Smooth muscle cell (in vitro differentiated cells): ENCODE results near the gene PARD3B. TPM values are rescaled to one million over a fixed set of nuclear protein-coding genes. Genes with fewer than 3 reads are reported as not detected.

Source experiments
- DNase-seq: peaks from one replicate; lab custom pipeline; 2025; ENCODE audit not compliant: unreplicated experiment; lab: John Stamatoyannopoulos, UW
- H2AFZ ChIP-seq: fragments of 200-600 bp; sonication (generic); 2 replicates; pipeline ENCODE4 v1.6.0; 2016; ENCODE audit warnings: antibody characterized with exemption, low read depth, mild to moderate bottlenecking
- H3F3A ChIP-seq: fragments of 200-600 bp; sonication (generic); 2 replicates; pipeline ENCODE4 v1.6.0; 2017; ENCODE audit warnings: antibody characterized with exemption, low read depth
- H3K27ac ChIP-seq: fragments of 200-600 bp; sonication (generic); 2 replicates; pipeline ENCODE4 v1.5.1; 2016; ENCODE audit warnings: low read depth, mild to moderate bottlenecking
- H3K27me3 ChIP-seq: fragments of 200-600 bp; sonication (generic); 2 replicates; pipeline ENCODE4 v1.6.1; 2016; ENCODE audit warnings: low read depth, mild to moderate bottlenecking
- H3K36me3 ChIP-seq: fragments of 200-600 bp; sonication (generic); 2 replicates; pipeline ENCODE4 v1.5.1; 2016; ENCODE audit warnings: low read depth
- H3K4me1 ChIP-seq: fragments of 200-600 bp; sonication (generic); 2 replicates; pipeline ENCODE4 v1.5.1; 2016; ENCODE audit warnings: low read depth
- H3K4me2 ChIP-seq: fragments of 200-600 bp; sonication (generic); 2 replicates; pipeline ENCODE4 v1.6.0; 2016; ENCODE audit warnings: mild to moderate bottlenecking
- H3K4me3 ChIP-seq: fragments of 200-600 bp; sonication (generic); 2 replicates; pipeline ENCODE4 v1.5.1; 2016; ENCODE audit warnings: mild to moderate bottlenecking
- H3K79me2 ChIP-seq: fragments of 200-600 bp; sonication (generic); 2 replicates; pipeline ENCODE4 v1.6.0; 2016; ENCODE audit warnings: low read depth, mild to moderate bottlenecking
- H3K9ac ChIP-seq: fragments of 200-600 bp; sonication (generic); 2 replicates; pipeline ENCODE4 v1.6.0; 2016; ENCODE audit warnings: low read depth
- H3K9me3 ChIP-seq: fragments of 200-600 bp; sonication (generic); replicated peaks from 2 replicates; pipeline ENCODE4 v1.5.1; 2016; ENCODE audit warnings: low read depth
- H4K20me1 ChIP-seq: fragments of 200-600 bp; sonication (generic); 2 replicates; pipeline ENCODE4 v1.6.0; 2016; ENCODE audit warnings: low read depth
- WGBS: methylation state at CpG from one replicate; pipeline ENCODE4 v1.1.7; 2016; ENCODE audit warnings: low lambda C conversion rate; 5-methylcytosine and 5-hydroxymethylcytosine counted together
- polyA plus RNA-seq: library from polyadenylated mRNA; unstranded; fragments of >200 nt; fragmentation: Nextera tagmentation; extraction: Ambion mirVana; gene quantifications from 2 replicates; pipeline ENCODE4 v1.2.1, GENCODE V29; 2016
- total RNA-seq: library from RNA; depleted of rRNA; stranded (reverse); fragments of >200 nt; gene quantifications from 2 replicates; pipeline ENCODE4 v1.2.3, GENCODE V29; 2014
- TF ChIP-seq, protein P1 (sequence below): fragments of 200-600 bp; sonication (generic); IDR thresholded peaks from 2 replicates; pipeline ENCODE4 v1.5.1; 2017; ENCODE audit warnings: borderline replicate concordance, mild to moderate bottlenecking, antibody characterized with exemption; ENCODE audit not compliant: insufficient read depth, poor library complexity, severe bottlenecking

Gene PARD3B
- total and polyA plus RNA-seq, 2 experiments from 2014 or later, result 3.3 to 12.2 TPM

DNA sequence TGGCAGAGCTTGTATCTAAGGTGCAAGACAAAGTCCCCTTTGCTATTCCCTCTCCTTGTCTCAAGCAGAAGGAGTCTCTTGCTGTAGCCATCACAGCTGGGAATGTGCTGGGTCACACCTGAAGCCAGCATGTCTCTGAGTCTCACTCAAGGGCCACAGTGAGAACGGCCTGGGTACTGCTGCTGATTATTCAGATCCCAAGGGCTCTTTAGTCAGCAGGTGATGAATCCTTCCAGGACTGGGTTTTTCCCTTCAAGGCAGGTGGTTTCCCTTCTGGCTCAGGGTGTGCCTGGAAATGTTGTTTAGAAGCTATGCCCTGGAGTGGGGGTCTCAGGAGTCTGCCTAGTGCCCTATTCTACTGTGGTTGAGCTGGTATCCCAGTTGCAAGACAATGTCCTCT, 356.3 kb downstream of the PARD3B start:
- no peaks in the 10 kb centered on the region for H3K79me2 ChIP-seq
- no peaks in the 10 kb centered on the region for H3K27me3 ChIP-seq
- H3K9ac ChIP-seq, result no peak overlapping the region
- no peaks in the 10 kb centered on the region for H3K9me3 ChIP-seq
- no peak overlapping the region for H3K4me3 ChIP-seq
- H3K36me3 ChIP-seq, result no peaks in the 10 kb centered on the region
- DNase-seq, result no peak
- TF ChIP-seq, protein P1, sequence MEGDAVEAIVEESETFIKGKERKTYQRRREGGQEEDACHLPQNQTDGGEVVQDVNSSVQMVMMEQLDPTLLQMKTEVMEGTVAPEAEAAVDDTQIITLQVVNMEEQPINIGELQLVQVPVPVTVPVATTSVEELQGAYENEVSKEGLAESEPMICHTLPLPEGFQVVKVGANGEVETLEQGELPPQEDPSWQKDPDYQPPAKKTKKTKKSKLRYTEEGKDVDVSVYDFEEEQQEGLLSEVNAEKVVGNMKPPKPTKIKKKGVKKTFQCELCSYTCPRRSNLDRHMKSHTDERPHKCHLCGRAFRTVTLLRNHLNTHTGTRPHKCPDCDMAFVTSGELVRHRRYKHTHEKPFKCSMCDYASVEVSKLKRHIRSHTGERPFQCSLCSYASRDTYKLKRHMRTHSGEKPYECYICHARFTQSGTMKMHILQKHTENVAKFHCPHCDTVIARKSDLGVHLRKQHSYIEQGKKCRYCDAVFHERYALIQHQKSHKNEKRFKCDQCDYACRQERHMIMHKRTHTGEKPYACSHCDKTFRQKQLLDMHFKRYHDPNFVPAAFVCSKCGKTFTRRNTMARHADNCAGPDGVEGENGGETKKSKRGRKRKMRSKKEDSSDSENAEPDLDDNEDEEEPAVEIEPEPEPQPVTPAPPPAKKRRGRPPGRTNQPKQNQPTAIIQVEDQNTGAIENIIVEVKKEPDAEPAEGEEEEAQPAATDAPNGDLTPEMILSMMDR, result no peak
- H4K20me1 ChIP-seq, result no peaks in the 10 kb centered on the region
- WGBS, result 81% methylated on average over 1 of the region's 1 CpG
- H2AFZ ChIP-seq, result no peak overlapping the region
- H3K4me2 ChIP-seq, result no peak overlapping the region
- H3K4me1 ChIP-seq, result peaks cover 12% of the 10 kb centered on the region
- no peaks in the 10 kb centered on the region for H3F3A ChIP-seq
- H3K27ac ChIP-seq, result peak overlapping the region; percentile 78

DNA sequence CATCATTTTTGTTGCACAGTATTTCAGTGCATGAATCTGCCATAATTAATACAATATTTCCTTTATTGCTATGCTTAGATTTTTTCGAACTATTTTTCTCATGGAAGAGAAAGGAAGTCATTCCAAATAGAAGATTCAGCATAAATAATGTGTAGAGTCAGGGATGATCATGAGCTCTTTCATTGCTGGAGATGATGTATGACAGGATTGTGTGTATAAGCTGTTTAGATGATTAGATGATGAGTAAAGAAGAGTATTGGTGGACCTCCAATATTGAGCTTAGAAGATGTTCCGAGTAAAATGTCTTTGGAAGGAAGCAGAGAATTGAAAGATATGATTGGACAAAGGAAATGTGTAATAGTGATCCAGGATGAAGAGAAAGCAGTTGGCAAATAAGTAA, 364.5 kb downstream of the PARD3B start:
- Histone ChIP-seq H3F3A (no peaks in the 10 kb centered on the region), H3K4me3 (no peak overlapping the region), H3K9me3 (no peaks in the 10 kb centered on the region), H3K79me2 (no peaks in the 10 kb centered on the region), H3K4me1 (no peaks in the 10 kb centered on the region), H2AFZ (no peak overlapping the region), H3K36me3 (no peaks in the 10 kb centered on the region), H3K27ac (no peak overlapping the region), H4K20me1 (no peaks in the 10 kb centered on the region), H3K9ac (no peak overlapping the region), H3K4me2 (no peak overlapping the region), H3K27me3 (no peaks in the 10 kb centered on the region)
- TF ChIP-seq, protein P1, result no peak
- 97% methylated on average over 2 of the region's 2 CpGs for WGBS
- DNase-seq, result no peak

DNA sequence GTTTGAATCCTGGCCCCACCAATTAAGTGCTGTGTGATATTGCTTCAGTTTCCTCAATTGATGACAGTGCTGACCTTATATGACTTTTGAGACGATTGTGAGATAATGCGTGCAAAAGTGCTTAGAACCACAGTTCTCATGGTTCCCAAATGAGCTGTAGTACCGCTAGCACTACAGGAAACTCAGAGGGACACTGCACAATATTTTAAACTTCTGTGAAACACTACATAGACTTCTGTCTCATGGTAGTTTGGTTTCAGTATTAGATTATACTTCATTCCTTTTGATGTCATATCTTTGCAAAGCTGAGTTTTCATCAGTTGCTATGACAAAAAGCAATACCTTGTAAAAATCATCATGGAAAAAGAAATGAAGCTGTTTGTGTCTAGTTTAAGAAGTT, 368.0 kb downstream of the PARD3B start:
- H3K4me2 ChIP-seq, result no peak overlapping the region
- H3K4me1 ChIP-seq, result no peaks in the 10 kb centered on the region
- no peaks in the 10 kb centered on the region for H3K9me3 ChIP-seq
- no peak overlapping the region for H2AFZ ChIP-seq
- TF ChIP-seq, protein P1, result no peak
- WGBS, result 89% methylated on average over 3 of the region's 3 CpGs
- no peaks in the 10 kb centered on the region for H3K79me2 ChIP-seq
- no peak overlapping the region for H3K9ac ChIP-seq
- no peak overlapping the region for H3K27ac ChIP-seq
- no peak overlapping the region for H3K4me3 ChIP-seq
- H3F3A ChIP-seq, result no peaks in the 10 kb centered on the region
- DNase-seq, result no peak
- H4K20me1 ChIP-seq, result no peaks in the 10 kb centered on the region
- H3K36me3 ChIP-seq, result no peaks in the 10 kb centered on the region
- no peaks in the 10 kb centered on the region for H3K27me3 ChIP-seq

DNA sequence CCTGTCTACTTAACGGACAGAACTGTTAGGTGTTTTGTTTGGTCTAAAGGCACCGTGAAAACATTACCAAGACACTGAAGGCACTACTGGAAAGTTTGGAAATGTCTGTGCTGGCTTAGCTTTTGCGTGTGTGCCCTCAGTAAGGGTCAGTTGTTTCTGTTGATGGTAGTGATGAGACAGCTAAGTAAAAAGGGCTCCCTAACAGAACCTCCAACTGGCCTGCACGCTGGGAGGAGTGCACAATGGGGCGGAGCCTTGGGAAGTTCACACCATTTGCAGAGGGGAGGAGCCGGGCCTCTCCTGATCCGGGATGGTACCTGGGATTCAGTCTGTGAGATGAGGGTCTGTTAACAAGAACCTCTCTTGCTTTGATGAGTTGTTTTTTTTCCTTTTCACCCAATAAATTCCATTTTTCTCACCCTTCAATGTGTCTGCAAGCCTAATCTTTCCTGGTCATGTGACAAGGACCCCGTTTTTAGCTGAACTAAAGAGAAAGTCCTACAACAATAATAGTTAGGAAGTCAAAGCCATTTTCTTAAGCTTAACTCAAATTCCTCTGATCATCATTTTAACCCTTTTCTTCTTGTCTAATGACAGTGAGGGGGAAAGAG, 368.7 kb downstream of the PARD3B start:
- no peak for DNase-seq
- WGBS, result 91% methylated on average over 8 of the region's 8 CpGs
- H3K9me3 ChIP-seq, result no peaks in the 10 kb centered on the region
- H3K27ac ChIP-seq, result no peak overlapping the region
- H3K4me2 ChIP-seq, result no peak overlapping the region
- no peaks in the 10 kb centered on the region for H4K20me1 ChIP-seq
- H2AFZ ChIP-seq, result no peak overlapping the region
- H3F3A ChIP-seq, result no peaks in the 10 kb centered on the region
- TF ChIP-seq, protein P1, result no peak
- no peaks in the 10 kb centered on the region for H3K79me2 ChIP-seq
- no peaks in the 10 kb centered on the region for H3K36me3 ChIP-seq
- no peak overlapping the region for H3K4me3 ChIP-seq
- no peaks in the 10 kb centered on the region for H3K27me3 ChIP-seq
- H3K4me1 ChIP-seq, result no peaks in the 10 kb centered on the region
- no peak overlapping the region for H3K9ac ChIP-seq
